Measurements from ENCODE around the gene AAK1.
"Not testable (repeated sequence)": the region's sequence is repeated elsewhere in the genome, so short reads cannot be mapped to it uniquely, and the experiment has no call there.

The AAK1 gene

GRCh38 chr2:69659349-69659748 is 15.8 kb upstream of the AAK1 start:
- DNase-seq, result no peak

- DNase-seq, result no peak
Observed at GRCh38 chr2:69652206-69652605, 8.7 kb upstream of the AAK1 start.

GRCh38 chr2:69647196-69647595 is 3.7 kb upstream of the AAK1 start:
- not testable (repeated sequence) for DNase-seq

GRCh38 chr2:69646714-69647113 is 3.2 kb upstream of the AAK1 start:
- no peak for DNase-seq

GRCh38 chr2:69645921-69646320 is 2.4 kb upstream of the AAK1 start:
- DNase-seq, result no peak

- DNase-seq, result no peak
Observed at GRCh38 chr2:69645031-69645431, 1.5 kb upstream of the AAK1 start.

- no peak for DNase-seq
Observed at GRCh38 chr2:69644506-69644979, 1.0 kb upstream of the AAK1 start.

GRCh38 chr2:69642709-69643601 is 584 bp downstream of the AAK1 start:
- DNase-seq, result no peak

- DNase-seq, result no peak
Observed at GRCh38 chr2:69641887-69642708, 1.4 kb downstream of the AAK1 start.

GRCh38 chr2:69641471-69641870 is 2.1 kb downstream of the AAK1 start:
- no peak for DNase-seq

- DNase-seq, result no peak
Observed at GRCh38 chr2:69639266-69639665, 4.3 kb downstream of the AAK1 start.

GRCh38 chr2:69638630-69639029 is 4.9 kb downstream of the AAK1 start:
- no peak for DNase-seq

GRCh38 chr2:69637923-69638322 is 5.6 kb downstream of the AAK1 start:
- no peak for DNase-seq

GRCh38 chr2:69636395-69636794 is 7.1 kb downstream of the AAK1 start:
- DNase-seq, result no peak

- DNase-seq, result no peak
Observed at GRCh38 chr2:69635432-69635831, 8.1 kb downstream of the AAK1 start.

- DNase-seq, result no peak
Observed at GRCh38 chr2:69634196-69634821, 9.2 kb downstream of the AAK1 start.

GRCh38 chr2:69631402-69631801 is 12.1 kb downstream of the AAK1 start:
- DNase-seq, result no peak

GRCh38 chr2:69629921-69630608 is 13.5 kb downstream of the AAK1 start:
- no peak for DNase-seq

- DNase-seq, result no peak
Observed at GRCh38 chr2:69628325-69629021, 15.1 kb downstream of the AAK1 start.

- no peak for DNase-seq
Observed at GRCh38 chr2:69625078-69625795, 18.3 kb downstream of the AAK1 start.

GRCh38 chr2:69624611-69625010 is 18.9 kb downstream of the AAK1 start:
- DNase-seq, result no peak

All from cortex of kidney (tissue), 1 donor.